K562 (cell line): Measurements from ENCODE around the gene ACADM. TPM values are rescaled to one million over a fixed set of nuclear protein-coding genes. Genes with fewer than 3 reads are reported as not detected.
A peak's percentile ranks its signal among the peaks of the same experiment; 100 is the strongest.

Experiments
- CBX8 ChIP-seq: fragments of 200-600 bp; sonication (generic); IDR thresholded peaks from 2 replicates; pipeline ENCODE4 v1.6.1; 2012; ENCODE audit warnings: borderline replicate concordance, mixed run types, low read depth, mild to moderate bottlenecking, moderate library complexity, mixed read lengths, low read length, control low read depth, inconsistent platforms; ENCODE audit not compliant: poor library complexity, severe bottlenecking; ENCODE audit errors: extremely low read depth
- CREB3L1 ChIP-seq: fragments of 450-650 bp; IDR thresholded peaks from 2 replicates; pipeline ENCODE4 v1.6.1; 2014; ENCODE audit warnings: low read depth, mild to moderate bottlenecking, moderate library complexity, borderline replicate concordance
- CTCF ChIP-seq, 3 experiments: IDR thresholded peaks in 2 of 3; conservative IDR thresholded peaks in 1 of 3; 2 replicates each; pipeline ENCODE4 v1.5.1; 2011 to 2012; ENCODE audit warnings: low read length in 3 of 3, mild to moderate bottlenecking in 3 of 3, control low read depth in 2 of 3, improper control_type of control experiment in 1 of 3, inconsistent platforms in 1 of 3, low read depth in 1 of 3, mixed read lengths in 1 of 3, moderate library complexity in 1 of 3; ENCODE audit not compliant: insufficient read depth in 2 of 3
- FIP1L1 ChIP-seq: fragments of 200-400 bp; formaldehyde crosslinking; IDR thresholded peaks from 2 replicates; pipeline ENCODE4 v1.6.1; 2018; ENCODE audit warnings: mild to moderate bottlenecking, low read depth, low read length; ENCODE audit not compliant: poor library complexity, severe bottlenecking
- HBP1 ChIP-seq: fragments of 450-650 bp; formaldehyde crosslinking; IDR thresholded peaks from 2 replicates; pipeline ENCODE4 v1.4.0; 2022; ENCODE audit warnings: missing genetic modification characterization
- MTA3 ChIP-seq: fragments of 450-650 bp; formaldehyde crosslinking; IDR thresholded peaks from 2 replicates; pipeline ENCODE4 v1.6.1; 2017; ENCODE audit warnings: mild to moderate bottlenecking, borderline replicate concordance
- NBN ChIP-seq: fragments of 450-650 bp; IDR thresholded peaks from 2 replicates; pipeline ENCODE4 v1.6.1; 2016; ENCODE audit warnings: low read depth, mild to moderate bottlenecking
- SETDB1 ChIP-seq: IDR thresholded peaks from one replicate; pipeline ENCODE4 v1.6.1; 2012; ENCODE audit warnings: low read length, control low read depth, inconsistent platforms
- SNIP1 ChIP-seq: fragments of 450-650 bp; IDR thresholded peaks from 2 replicates; pipeline ENCODE4 v1.7.1; 2017; ENCODE audit warnings: low read depth, mild to moderate bottlenecking
- TBP ChIP-seq: optimal IDR thresholded peaks from 2 replicates; pipeline ENCODE3; 2011; ENCODE audit warnings: low read depth, low read length, improper control_type of control experiment
- TOE1 ChIP-seq, 2 experiments: fragments of 450-650 bp in 1 of 2; sonication (generic) in 1 of 2; formaldehyde crosslinking in 1 of 2; IDR thresholded peaks; 2 replicates each; pipeline versions ENCODE4 v1.7.1 to v1.8.0; 2016 to 2022; ENCODE audit warnings: borderline replicate concordance in 2 of 2, mild to moderate bottlenecking in 2 of 2, antibody characterized with exemption in 1 of 2, inconsistent platforms in 1 of 2, low read depth in 1 of 2, missing genetic modification reagents in 1 of 2, moderate library complexity in 1 of 2
- ZBTB49 ChIP-seq: sonication (generic); formaldehyde crosslinking; IDR thresholded peaks from 2 replicates; pipeline ENCODE4 v1.8.0; 2022; ENCODE audit warnings: missing genetic modification reagents, mild to moderate bottlenecking, borderline replicate concordance
- ZFPM2 ChIP-seq: fragments of 250-450 bp; sonication (Bioruptor Pico); IDR thresholded peaks from 2 replicates; pipeline ENCODE4 v1.5.1; 2022; ENCODE audit warnings: mild to moderate bottlenecking
- ZNF232 ChIP-seq: sonication (generic); formaldehyde crosslinking; IDR thresholded peaks from 2 replicates; pipeline ENCODE4 v1.8.0; 2022; ENCODE audit warnings: mild to moderate bottlenecking, missing genetic modification reagents
- ZNF253 ChIP-seq: fragments of 250-450 bp; sonication (Bioruptor Pico); conservative IDR thresholded peaks from 2 replicates; pipeline ENCODE4 v1.6.1; 2021; ENCODE audit warnings: mild to moderate bottlenecking
- polyA plus RNA-seq, 8 experiments: library from polyadenylated mRNA; depleted of rRNA in 4 of 8; stranded (reverse) in 5 of 8; unstranded in 3 of 8; fragments of >200 nt; fragmentation: Nextera tagmentation in 2 of 8; fragmentation: Illumina TruSeq in 1 of 8; extraction: Ambion mirVana in 2 of 8; extraction: Trizol in 1 of 8; gene quantifications; 2 replicates each; pipeline versions ENCODE4 v1.2.1 to v1.2.3, GENCODE V29; 2011 to 2014; ENCODE audit warnings: inconsistent platforms in 1 of 8, missing spikeins in 1 of 8
- total RNA-seq, 7 experiments: library from RNA; depleted of rRNA in 6 of 7; stranded (reverse); fragments of >200 nt in 6 of 7; fragmentation: Illumina TruSeq in 2 of 7; extraction: Trizol in 2 of 7; gene quantifications; 2 replicates each; pipeline versions ENCODE4 v1.2.1 to v1.2.3, GENCODE V29; 2011 to 2021; ENCODE audit warnings: low replicate concordance in 1 of 7
- TF ChIP-seq, protein P1 (sequence below): fragments of 200-800 bp; sonication (Bioruptor generic); IDR thresholded peaks from 2 replicates; pipeline ENCODE4 v1.6.1; 2017; ENCODE audit warnings: missing genetic modification characterization, missing compliant biosample characterization

Gene ACADM
- total and polyA plus RNA-seq, 9 of the 15 experiments (the other 6 are each of a cell fraction or from before 2014, with no cell fraction given) = 82.5 to 156 (median 123) TPM

- TF ChIP-seq MTA3 (peak; percentile 63), ZNF253 (no peak), CTCF (IDR thresholded peaks at IDR 0.05 in 2 of 3, conservative IDR thresholded peaks at IDR 0.05 in 1 of 3; ENCODE audit: insufficient read depth in 2 of 3, low read depth in 1 of 3, low read length in 3 of 3) (no peak; a peak in 1 of 6 replicates), HBP1 (CRISPR knock-in tag) (peak; percentile 15; the same call in 1 of the 2 replicates), ZBTB49 (CRISPR knock-in tag) (no peak), NBN (peak; percentile 80; the same call in 1 of the 2 replicates), TBP (peak; percentile 95), CBX8 (no peak), TOE1 (IDR thresholded peaks at IDR 0.05; ENCODE audit: borderline replicate concordance) (peak; percentile 44; the same call in 1 of the 2 replicates), TOE1 (CRISPR knock-in tag; IDR thresholded peaks at IDR 0.05; ENCODE audit: borderline replicate concordance, low read depth) (no peak), SETDB1 (peak; percentile 59), SNIP1 (no peak), ZNF232 (CRISPR knock-in tag) (0 out of 2 replicates have a peak, but pooled peaks have one; percentile 26), CREB3L1 (peak; percentile 63; the same call in 1 of the 2 replicates), ZFPM2 (CRISPR knock-in tag) (no peak), FIP1L1 (peak; percentile 54)
- TF ChIP-seq, protein P1, sequence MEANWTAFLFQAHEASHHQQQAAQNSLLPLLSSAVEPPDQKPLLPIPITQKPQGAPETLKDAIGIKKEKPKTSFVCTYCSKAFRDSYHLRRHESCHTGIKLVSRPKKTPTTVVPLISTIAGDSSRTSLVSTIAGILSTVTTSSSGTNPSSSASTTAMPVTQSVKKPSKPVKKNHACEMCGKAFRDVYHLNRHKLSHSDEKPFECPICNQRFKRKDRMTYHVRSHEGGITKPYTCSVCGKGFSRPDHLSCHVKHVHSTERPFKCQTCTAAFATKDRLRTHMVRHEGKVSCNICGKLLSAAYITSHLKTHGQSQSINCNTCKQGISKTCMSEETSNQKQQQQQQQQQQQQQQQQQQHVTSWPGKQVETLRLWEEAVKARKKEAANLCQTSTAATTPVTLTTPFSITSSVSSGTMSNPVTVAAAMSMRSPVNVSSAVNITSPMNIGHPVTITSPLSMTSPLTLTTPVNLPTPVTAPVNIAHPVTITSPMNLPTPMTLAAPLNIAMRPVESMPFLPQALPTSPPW = peak; percentile 85
Observed at GRCh38 chr1:75724472-75725022, at the start of gene ACADM (continued).
